Stomach (tissue), 9 donors: Measurements from ENCODE around the gene SRCIN1. TPM values are rescaled to one million over a fixed set of nuclear protein-coding genes. Genes with fewer than 3 reads are reported as not detected.

Experiments used
- DNase-seq, 2 donors: peaks; one replicate each; pipeline versions ENCODE4 v3.0.0 to v3.0.0-alpha.2; 2013 to 2019
- H3K27ac ChIP-seq, 5 donors: fragments of 200-600 bp in 4 of 5; sonication (generic) in 4 of 5; one replicate each; pipeline ENCODE4 v1.5.1; 2013 to 2019; ENCODE audit warnings: mild to moderate bottlenecking in 1 of 5, moderate library complexity in 1 of 5
- H3K27me3 ChIP-seq, 3 donors: fragments of 200-600 bp; sonication (generic); one replicate each; pipeline ENCODE4 v1.5.1; 2017 to 2019; ENCODE audit warnings: mixed run types in 1 of 3
- H3K36me3 ChIP-seq, 4 donors: fragments of 200-600 bp; sonication (generic); 1 replicate in 3 of 4; 2 replicates in 1 of 4; pipeline ENCODE4 v1.5.1; 2016 to 2019
- H3K4me1 ChIP-seq, 4 donors: fragments of 200-600 bp; sonication (generic); one replicate each; pipeline ENCODE4 v1.5.1; 2016 to 2019
- H3K4me3 ChIP-seq, 4 donors: fragments of 200-600 bp; sonication (generic) in 3 of 4; one replicate each; pipeline ENCODE4 v1.5.1; 2016 to 2019; ENCODE audit warnings: mild to moderate bottlenecking in 1 of 4
- H3K9me3 ChIP-seq, 4 donors: fragments of 200-600 bp; sonication (generic); one replicate each; pipeline ENCODE4 v1.5.1; 2016 to 2019
- EP300 ChIP-seq: sonication (generic); formaldehyde crosslinking; IDR thresholded peaks from one replicate; pipeline ENCODE4 v1.6.1; 2017; ENCODE audit warnings: antibody characterized with exemption
- POLR2A ChIP-seq, 4 donors: fragments of 450-650 bp; IDR thresholded peaks; one replicate each; pipeline ENCODE4 v1.6.1; 2016; ENCODE audit warnings: antibody characterized with exemption in 4 of 4, control low read depth in 2 of 4, mild to moderate bottlenecking in 1 of 4, moderate library complexity in 1 of 4
- POLR2AphosphoS5 ChIP-seq, 3 donors: sonication (generic); formaldehyde crosslinking; IDR thresholded peaks; one replicate each; pipeline ENCODE4 v1.6.1; 2016; ENCODE audit warnings: antibody characterized with exemption in 3 of 3
- WGBS, 5 donors: extraction: QIAGEN DNeasy Blood & Tissue Kit in 3 of 5; methylation state at CpG; one replicate each; pipeline versions ENCODE4 v1.1.5 to v1.1.7; 2013 to 2018; 5-methylcytosine and 5-hydroxymethylcytosine counted together
- intact Hi-C: fragments of 100-400 bp; cut with DNase I; formaldehyde crosslinking; loops from one replicate; pipeline ENCODE4 v1.15.1; 2023; ENCODE audit warnings: low total_unique reads
- polyA plus RNA-seq, 3 donors: library from polyadenylated mRNA; stranded (reverse); fragments of 200-250 nt; gene quantifications; one replicate each; pipeline ENCODE4 v1.2.3, GENCODE V29; 2013
- total RNA-seq, 5 donors: library from RNA; depleted of rRNA; stranded (reverse); fragments of >200 nt; gene quantifications; one replicate each; pipeline versions ENCODE4 v1.1.0 to v1.2.3, GENCODE V29; 2014 to 2016
- TF ChIP-seq, protein P1 (sequence below), 7 experiments: fragments of 450-650 bp in 4 of 7; fragments of 200-600 bp in 3 of 7; sonication (generic) in 3 of 7; IDR thresholded peaks; one replicate each; pipeline ENCODE4 v1.5.1; 2016 to 2019; ENCODE audit warnings: antibody characterized with exemption in 7 of 7, control low read depth in 2 of 7, mild to moderate bottlenecking in 1 of 7
- donor health status: healthy with polysubstance abuse.
- donor health status: Bipolar disorder and iron deficiency.
- donor health status: healthy.

SRCIN1 gene
- total and polyA plus RNA-seq, 8 donors = 0.29 to 21.9 (median 1.9) TPM

DNA sequence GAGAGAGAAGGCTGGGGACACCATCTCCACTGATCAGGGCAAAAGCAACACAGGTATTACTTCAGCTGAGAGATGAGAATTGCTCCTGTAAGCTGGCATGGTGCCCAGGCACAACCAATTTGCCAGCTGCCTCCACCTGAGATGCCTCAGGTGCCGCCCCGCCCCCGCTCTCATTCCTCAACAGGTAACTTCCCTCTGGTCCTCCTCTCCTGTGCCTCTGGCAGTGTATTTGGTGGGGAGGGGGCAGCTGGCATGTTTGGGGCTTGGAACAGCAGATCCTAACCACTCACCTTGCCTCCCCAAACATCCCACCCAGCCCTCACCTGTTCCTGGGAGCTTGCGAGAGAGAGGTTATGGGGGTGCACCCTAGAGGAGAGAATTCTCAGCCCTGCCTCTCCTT lies 2.9 kb upstream of the SRCIN1 start:
- no peaks in the 10 kb centered on the region for H3K36me3 ChIP-seq
- H3K27ac ChIP-seq = no peak overlapping the region
- peaks cover 11 to 37% (median 33%) of the 10 kb centered on the region in 4 donors for H3K4me1 ChIP-seq
- peaks cover 0 to 8% (median 4%) of the 10 kb centered on the region in 4 donors for H3K9me3 ChIP-seq
- peak in 1 of 2 donors; percentile 85 for DNase-seq
- H3K4me3 ChIP-seq = no peak overlapping the region
- TF ChIP-seq EP300 (no peak), POLR2A (IDR thresholded peaks at IDR 0.05) (no peak), POLR2AphosphoS5 (IDR thresholded peaks at IDR 0.05) (no peak)
- TF ChIP-seq, protein P1, sequence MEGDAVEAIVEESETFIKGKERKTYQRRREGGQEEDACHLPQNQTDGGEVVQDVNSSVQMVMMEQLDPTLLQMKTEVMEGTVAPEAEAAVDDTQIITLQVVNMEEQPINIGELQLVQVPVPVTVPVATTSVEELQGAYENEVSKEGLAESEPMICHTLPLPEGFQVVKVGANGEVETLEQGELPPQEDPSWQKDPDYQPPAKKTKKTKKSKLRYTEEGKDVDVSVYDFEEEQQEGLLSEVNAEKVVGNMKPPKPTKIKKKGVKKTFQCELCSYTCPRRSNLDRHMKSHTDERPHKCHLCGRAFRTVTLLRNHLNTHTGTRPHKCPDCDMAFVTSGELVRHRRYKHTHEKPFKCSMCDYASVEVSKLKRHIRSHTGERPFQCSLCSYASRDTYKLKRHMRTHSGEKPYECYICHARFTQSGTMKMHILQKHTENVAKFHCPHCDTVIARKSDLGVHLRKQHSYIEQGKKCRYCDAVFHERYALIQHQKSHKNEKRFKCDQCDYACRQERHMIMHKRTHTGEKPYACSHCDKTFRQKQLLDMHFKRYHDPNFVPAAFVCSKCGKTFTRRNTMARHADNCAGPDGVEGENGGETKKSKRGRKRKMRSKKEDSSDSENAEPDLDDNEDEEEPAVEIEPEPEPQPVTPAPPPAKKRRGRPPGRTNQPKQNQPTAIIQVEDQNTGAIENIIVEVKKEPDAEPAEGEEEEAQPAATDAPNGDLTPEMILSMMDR (IDR thresholded peaks at IDR 0.05) = no peak
- 49 to 74% (median 59%) methylated on average over 4 of the region's 4 CpGs for WGBS, 5 donors
- intact Hi-C loops = no loop called here
- H3K27me3 ChIP-seq = peaks cover 4 to 84% (median 59%) of the 10 kb centered on the region in 3 donors

DNA sequence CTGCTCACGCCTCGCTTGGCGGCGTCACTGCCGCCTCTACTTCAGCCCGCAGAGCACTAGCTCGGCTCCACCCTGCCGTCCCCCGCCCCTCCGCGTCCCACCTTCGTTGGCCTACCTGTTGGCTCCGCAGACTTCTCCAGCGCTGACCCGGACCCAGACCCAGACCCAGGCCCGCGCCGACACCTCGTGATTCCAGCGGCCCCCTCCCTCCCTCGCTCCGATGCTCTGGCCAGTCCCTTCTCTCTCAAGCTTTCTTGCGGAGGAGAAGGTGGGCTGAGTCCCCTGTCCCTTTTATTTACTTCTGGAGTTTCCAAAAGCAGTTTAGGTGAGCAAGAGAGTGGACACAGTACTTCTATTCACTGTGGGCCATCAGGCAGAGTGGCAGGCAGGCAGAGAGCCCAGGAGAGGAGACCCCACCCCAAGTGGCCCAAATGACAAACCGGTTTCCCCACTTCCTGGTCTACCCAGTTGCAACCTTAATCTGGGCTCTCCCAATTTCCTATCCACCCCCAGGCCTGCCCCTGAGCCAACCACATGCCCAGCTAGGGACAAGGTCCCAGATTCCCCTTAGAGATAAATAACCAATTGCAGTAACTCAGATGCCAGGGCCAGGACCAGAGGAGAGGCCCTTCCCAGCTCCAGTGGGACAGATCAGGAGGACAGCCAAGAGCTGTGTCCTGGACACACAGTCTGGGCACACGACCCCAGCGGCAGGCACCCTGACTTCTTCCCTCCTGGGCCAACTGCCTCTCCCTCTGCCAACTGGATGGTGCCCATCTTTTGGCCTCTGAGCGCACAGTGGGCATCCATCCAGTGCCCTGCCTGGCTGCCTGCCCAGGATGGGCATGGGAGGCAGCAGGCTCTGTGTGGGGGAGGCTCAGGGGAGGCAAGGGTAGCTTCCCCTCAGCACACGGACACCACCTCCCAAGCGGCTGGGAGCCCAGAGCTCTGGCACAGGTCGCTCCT lies 1.2 kb upstream of the SRCIN1 start:
- peak; percentile 49 to 50 for DNase-seq
- intact Hi-C loops = no loop called here
- H3K4me3 ChIP-seq = peak overlapping the region; percentile 50 to 80 (median 66)

DNA sequence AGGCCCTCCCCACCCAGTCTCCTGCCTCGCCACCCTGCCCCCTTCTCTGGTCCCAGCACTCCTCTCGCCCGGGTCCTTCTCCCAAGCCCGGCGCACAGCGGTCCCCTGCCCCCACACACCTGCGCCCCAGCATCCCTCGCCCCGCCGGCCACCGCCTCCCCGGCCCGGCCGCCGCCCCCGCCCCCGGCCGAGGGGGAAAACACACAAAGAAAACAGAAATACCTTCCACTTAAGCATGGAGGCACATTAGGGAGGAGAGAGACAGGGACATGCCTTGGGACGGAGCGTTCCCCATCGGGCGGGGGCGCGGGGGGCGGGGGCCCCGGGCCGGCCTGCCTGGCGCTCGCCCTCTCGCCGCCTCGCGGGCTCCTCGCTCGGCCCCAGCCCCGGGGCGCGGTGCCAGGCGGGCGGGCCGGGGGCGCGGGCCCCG lies 326 bp downstream of the SRCIN1 start:
- intact Hi-C loops = no loop called here
- no peak for DNase-seq
- Histone ChIP-seq H3K36me3 (no peaks in the 10 kb centered on the region), H3K27ac (no peak overlapping the region), H3K9me3 (no peaks in the 10 kb centered on the region), H3K27me3 (peaks cover 4 to 98% (median 58%) of the 10 kb centered on the region in 3 donors), H3K4me3 (peak overlapping the region; percentile 50 to 80 (median 66)), H3K4me1 (peaks cover 11 to 46% (median 33%) of the 10 kb centered on the region in 4 donors)
- 1 to 2% (median 2%) methylated on average over 6 to 44 of the region's 44 CpGs for WGBS, 5 donors
- TF ChIP-seq POLR2AphosphoS5 (IDR thresholded peaks at IDR 0.05) = no peak
- TF ChIP-seq, protein P1 (IDR thresholded peaks at IDR 0.05) = no peak

More for the DNA sequence above, 1.2 kb upstream of the SRCIN1 start:
- peaks cover 4 to 98% (median 59%) of the 10 kb centered on the region in 3 donors for H3K27me3 ChIP-seq
- peaks cover 0 to 4% (median 3%) of the 10 kb centered on the region in 4 donors for H3K9me3 ChIP-seq
- H3K27ac ChIP-seq = peak overlapping the region in 1 of 5 donors; percentile 59
- peaks cover 11 to 40% (median 31%) of the 10 kb centered on the region in 4 donors for H3K4me1 ChIP-seq
- WGBS, 5 donors = 6 to 13% (median 10%) methylated on average over 20 to 30 of the region's 30 CpGs
- no peaks in the 10 kb centered on the region for H3K36me3 ChIP-seq
- TF ChIP-seq, protein P1 (IDR thresholded peaks at IDR 0.05) = peak in 1 of 7 experiments; percentile 36
- TF ChIP-seq EP300 (no peak), POLR2A (IDR thresholded peaks at IDR 0.05) (no peak), POLR2AphosphoS5 (IDR thresholded peaks at IDR 0.05) (no peak)

DNA sequence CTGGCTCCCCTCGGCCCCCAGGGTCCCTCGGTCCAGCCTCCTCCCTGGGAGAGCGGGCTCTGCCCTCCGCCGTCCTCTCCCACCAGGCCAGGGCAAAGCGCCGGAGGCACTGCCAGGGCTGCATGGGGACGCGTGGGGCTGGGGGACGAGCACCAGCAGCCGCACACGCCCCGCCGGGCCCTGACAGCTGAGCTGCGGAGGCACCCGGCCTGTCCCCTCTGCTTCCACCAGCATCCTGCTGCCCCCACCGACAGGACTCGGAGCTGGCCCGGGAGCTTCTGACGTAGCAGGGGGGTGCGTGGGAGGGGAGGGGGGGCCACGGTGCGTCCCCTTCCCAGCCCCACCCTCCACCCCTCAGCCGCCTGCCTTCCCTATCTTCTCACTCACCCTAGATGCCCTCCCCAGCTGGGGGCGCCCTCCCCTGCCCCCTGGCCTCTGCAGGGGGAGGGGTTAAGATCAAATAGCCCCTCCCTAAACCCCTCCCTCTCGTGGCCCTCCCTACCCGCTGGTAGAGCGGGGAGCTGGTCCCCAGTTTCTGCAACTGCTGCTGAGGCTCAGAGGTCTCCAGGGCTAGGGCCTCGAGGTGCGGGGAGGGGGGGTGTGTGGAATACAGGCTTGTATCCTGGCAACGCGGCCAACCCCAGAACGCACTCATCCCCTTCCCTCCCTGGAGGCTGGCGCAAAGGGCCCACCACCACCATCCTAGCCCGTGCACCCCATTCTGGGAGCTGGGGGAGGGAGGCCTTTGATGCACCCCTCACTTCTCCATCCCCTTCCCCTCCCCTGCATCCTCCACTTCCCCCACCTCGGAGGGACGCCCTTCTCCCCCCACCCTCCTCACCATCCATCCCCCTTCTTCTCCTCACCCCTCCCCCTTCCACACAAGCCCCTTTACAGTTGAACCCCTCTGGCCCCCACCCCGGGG lies 1.0 kb downstream of the SRCIN1 start:
- TF ChIP-seq POLR2A (IDR thresholded peaks at IDR 0.05) = no peak
- TF ChIP-seq, protein P1 (IDR thresholded peaks at IDR 0.05) = no peak
- no peak for TF ChIP-seq EP300
- no peak for TF ChIP-seq POLR2AphosphoS5 (IDR thresholded peaks at IDR 0.05)
- H3K36me3 ChIP-seq = no peaks in the 10 kb centered on the region
- WGBS, 5 donors = 5 to 26% (median 14%) methylated on average over 13 to 38 of the region's 38 CpGs
- intact Hi-C loops = no loop called here
- peaks cover 4 to 98% (median 52%) of the 10 kb centered on the region in 3 donors for H3K27me3 ChIP-seq
- peak overlapping the region; percentile 50 to 80 (median 66) for H3K4me3 ChIP-seq
- no peak overlapping the region for H3K27ac ChIP-seq
- peaks cover 11 to 46% (median 33%) of the 10 kb centered on the region in 4 donors for H3K4me1 ChIP-seq
- no peaks in the 10 kb centered on the region for H3K9me3 ChIP-seq
- peak in 1 of 2 donors; percentile 72 for DNase-seq
